HepG2 (cell line): Measurements from ENCODE around the gene LRRC42. TPM values are rescaled to one million over a fixed set of nuclear protein-coding genes. Genes with fewer than 3 reads are reported as not detected.

Experiments used
- ATAC-seq: fragments of 200-7000 bp; cut with Tn5 transposase; 3 replicates; pipeline ENCODE4 v1.9.1; 2020; ENCODE audit warnings: mild to moderate bottlenecking, moderate library complexity
- BruUV-seq: library from RNA; stranded (reverse); fragments of 400-500 nt; replicated peaks from 2 replicates; lab custom pipeline; 2021; lab: Mats Ljungman, UMichigan
- CTCF ChIA-PET: fragments of 300-600 bp; formaldehyde crosslinking; extraction: SDS; loops from one replicate; lab custom pipeline; 2021; ENCODE audit warnings: low total read pairs, inconsistent platforms, low intra/inter-chr PET ratio; lab: Yijun Ruan, JAX
- POLR2A ChIA-PET: fragments of 350-600 bp; sonication (Branson Sonifier 250); formaldehyde crosslinking; loops from one replicate; lab custom pipeline; 2020; ENCODE audit warnings: antibody characterized with exemption, inconsistent platforms; lab: Yijun Ruan, JAX
- DNase-seq: peaks from one replicate; pipeline ENCODE4 v3.0.0-alpha.2; 2015; ENCODE audit warnings: low spot score
- FAIRE-seq: peaks from 3 replicates; lab custom pipeline; 2011; peaks lifted over from hg19 to GRCh38; lab: Jason Lieb, UNC
- H2AFZ ChIP-seq: one replicate; pipeline ENCODE4 v1.6.1; 2011; ENCODE audit warnings: low read length, inconsistent platforms
- H3K27ac ChIP-seq: fragments of 300-600 bp; 3 replicates; pipeline ENCODE4 v1.8.0; 2011; ENCODE audit warnings: mixed run types, mild to moderate bottlenecking, mixed read lengths, low read length, inconsistent platforms; ENCODE audit not compliant: insufficient read depth; ENCODE audit errors: extremely low read length
- H3K27me3 ChIP-seq, 2 experiments: fragments of 200-600 bp in 1 of 2; 2 replicates in 1 of 2; 3 replicates in 1 of 2; pipeline versions ENCODE4 v1.6.0 to v1.8.0; 2011; ENCODE audit warnings: low read length in 2 of 2, mild to moderate bottlenecking in 2 of 2, moderate library complexity in 2 of 2, inconsistent platforms in 1 of 2; ENCODE audit not compliant: insufficient read depth in 2 of 2, control insufficient read depth in 1 of 2
- H3K36me3 ChIP-seq, 2 experiments: fragments of 200-600 bp in 1 of 2; replicated peaks in 1 of 2; 2 replicates in 1 of 2; 3 replicates in 1 of 2; pipeline versions ENCODE4 v1.5.1 to v1.8.0; 2011; ENCODE audit warnings: low read length in 2 of 2, inconsistent platforms in 1 of 2; ENCODE audit not compliant: insufficient read depth in 2 of 2, control insufficient read depth in 1 of 2
- H3K4me1 ChIP-seq: 2 replicates; pipeline ENCODE4 v1.5.1; 2012; ENCODE audit warnings: low read length, inconsistent platforms; ENCODE audit not compliant: insufficient read depth
- H3K4me2 ChIP-seq: 2 replicates; pipeline ENCODE4 v1.6.0; 2011; ENCODE audit warnings: low read depth, low read length, inconsistent platforms
- H3K4me3 ChIP-seq, 3 experiments: fragments of 200-600 bp in 1 of 3; sonication (generic), shearing (Covaris generic) in 1 of 3; replicated peaks in 1 of 3; 2 replicates each; pipeline ENCODE4 v1.5.1; 2011 to 2016; ENCODE audit warnings: low read length in 3 of 3, inconsistent platforms in 2 of 3, low read depth in 2 of 3, mild to moderate bottlenecking in 2 of 3, control low read depth in 1 of 3, mixed read lengths in 1 of 3; ENCODE audit not compliant: insufficient read depth in 1 of 3
- H3K79me2 ChIP-seq: one replicate; pipeline ENCODE4 v1.6.1; 2011; ENCODE audit warnings: low read length, inconsistent platforms; ENCODE audit not compliant: insufficient read depth
- H3K9ac ChIP-seq: 2 replicates; pipeline ENCODE4 v1.6.0; 2011; ENCODE audit warnings: mild to moderate bottlenecking, low read depth, low read length, inconsistent platforms; ENCODE audit not compliant: insufficient read depth
- H3K9me3 ChIP-seq: 2 replicates; pipeline ENCODE4 v1.5.1; 2012; ENCODE audit warnings: mild to moderate bottlenecking, low read length
- H4K20me1 ChIP-seq: 2 replicates; pipeline ENCODE4 v1.6.0; 2011; ENCODE audit warnings: inconsistent platforms, mild to moderate bottlenecking, low read length, moderate library complexity; ENCODE audit not compliant: insufficient read depth
- ATAD3A ChIP-seq: sonication (generic); formaldehyde crosslinking; IDR thresholded peaks from 2 replicates; pipeline ENCODE4 v1.4.0; 2020; ENCODE audit warnings: missing genetic modification reagents
- CBX1 ChIP-seq: IDR thresholded peaks from one replicate; pipeline ENCODE4 v1.6.1; 2016; ENCODE audit warnings: antibody characterized with exemption, low read depth
- GLI4 ChIP-seq: sonication (generic); formaldehyde crosslinking; IDR thresholded peaks from 2 replicates; pipeline ENCODE4 v1.5.1; 2020; ENCODE audit warnings: missing genetic modification reagents, mild to moderate bottlenecking, moderate library complexity, borderline replicate concordance
- ISL2 ChIP-seq: sonication (generic); formaldehyde crosslinking; IDR thresholded peaks from 2 replicates; pipeline ENCODE4 v1.5.0; 2020; ENCODE audit warnings: missing genetic modification reagents
- MXD4 ChIP-seq: IDR thresholded peaks from 2 replicates; pipeline ENCODE4 v1.6.1; 2016; ENCODE audit warnings: mild to moderate bottlenecking, missing biosample characterization, missing genetic modification reagents
- RFXANK ChIP-seq: IDR thresholded peaks from 2 replicates; pipeline ENCODE4 v1.6.1; 2016
- SAFB2 ChIP-seq: sonication (generic); formaldehyde crosslinking; IDR thresholded peaks from 2 replicates; pipeline ENCODE4 v1.5.1; 2020; ENCODE audit warnings: missing genetic modification reagents, low read depth, mild to moderate bottlenecking, borderline replicate concordance
- ZMYM3 ChIP-seq: sonication (generic); formaldehyde crosslinking; IDR thresholded peaks from 2 replicates; pipeline ENCODE4 v1.5.1; 2020; ENCODE audit warnings: mild to moderate bottlenecking, missing genetic modification reagents
- ZNF10 ChIP-seq: sonication (generic); formaldehyde crosslinking; IDR thresholded peaks from 2 replicates; pipeline ENCODE4 v1.4.0; 2020; ENCODE audit warnings: mild to moderate bottlenecking, low read depth, missing genetic modification reagents, borderline replicate concordance
- ZNF260 ChIP-seq: sonication (generic); formaldehyde crosslinking; IDR thresholded peaks from 2 replicates; pipeline ENCODE4 v1.4.0; 2020; ENCODE audit warnings: missing genetic modification reagents, low read depth, mild to moderate bottlenecking, borderline replicate concordance
- ZNF776 ChIP-seq: sonication (generic); formaldehyde crosslinking; IDR thresholded peaks from 2 replicates; pipeline ENCODE4 v1.4.0; 2020; ENCODE audit warnings: mild to moderate bottlenecking, missing genetic modification reagents
- ZZZ3 ChIP-seq: sonication (generic); formaldehyde crosslinking; IDR thresholded peaks from 2 replicates; pipeline ENCODE4 v1.4.0; 2020; ENCODE audit warnings: missing genetic modification reagents, mild to moderate bottlenecking, borderline replicate concordance
- WGBS: methylation state at CpG from one replicate; pipeline ENCODE4 v1.1.6; 2017; ENCODE audit warnings: low lambda C conversion rate; 5-methylcytosine and 5-hydroxymethylcytosine counted together
- in situ Hi-C: cut with HindIII; loops from 2 replicates; pipeline ENCODE4 v1.10.0; 2017; ENCODE audit warnings: low pct_unique_long_range_greater_than_20kb; ENCODE audit not compliant: extremely low pct_ligation_motif_present
- intact Hi-C: fragments of 100-400 bp; cut with micrococcal nuclease; formaldehyde crosslinking; loops from one replicate; pipeline ENCODE4 v1.10.0; 2022; ENCODE audit not compliant: unreplicated experiment
- polyA plus RNA-seq, 8 experiments: library from polyadenylated mRNA; depleted of rRNA in 3 of 8; stranded (reverse) in 7 of 8; unstranded in 1 of 8; fragments of >200 nt; fragmentation: Illumina TruSeq in 4 of 8; extraction: Trizol in 4 of 8; gene quantifications; 2 replicates each; pipeline versions ENCODE4 v1.2.1 to v1.2.3, GENCODE V29; 2011 to 2016; ENCODE audit warnings: low read depth in 4 of 8, missing spikeins in 1 of 8, mixed read lengths in 1 of 8; ENCODE audit not compliant: insufficient read depth in 1 of 8
- total RNA-seq, 5 experiments: library from RNA; depleted of rRNA; stranded (reverse); fragments of >200 nt; fragmentation: Illumina TruSeq; extraction: Trizol; gene quantifications; 2 replicates each; pipeline ENCODE4 v1.2.3, GENCODE V29; 2016; ENCODE audit warnings: low read depth in 1 of 5
- TF ChIP-seq, protein P1 (sequence below): sonication (generic); formaldehyde crosslinking; IDR thresholded peaks from 2 replicates; pipeline ENCODE4 v1.8.0; 2022; ENCODE audit warnings: mild to moderate bottlenecking, missing genetic modification reagents; ENCODE audit not compliant: insufficient replicate concordance
- TF ChIP-seq, protein P2 (sequence below): sonication (generic); formaldehyde crosslinking; IDR thresholded peaks from 2 replicates; pipeline ENCODE4 v1.4.0; 2020; ENCODE audit warnings: missing genetic modification reagents, borderline replicate concordance
- TF ChIP-seq, protein P3 (sequence below): sonication (generic); formaldehyde crosslinking; IDR thresholded peaks from 2 replicates; pipeline ENCODE4 v1.8.0; 2022; ENCODE audit warnings: low read depth, missing genetic modification reagents
- TF ChIP-seq, protein P4 (sequence below): sonication (generic); formaldehyde crosslinking; IDR thresholded peaks from 2 replicates; pipeline ENCODE4 v1.5.0; 2020; ENCODE audit warnings: missing genetic modification reagents, mild to moderate bottlenecking, borderline replicate concordance

The LRRC42 gene
- total and polyA plus RNA-seq, 2 of the 13 experiments (the other 11 are each of a cell fraction or from before 2014, with no cell fraction given): 30.6 to 43.6 TPM

DNA sequence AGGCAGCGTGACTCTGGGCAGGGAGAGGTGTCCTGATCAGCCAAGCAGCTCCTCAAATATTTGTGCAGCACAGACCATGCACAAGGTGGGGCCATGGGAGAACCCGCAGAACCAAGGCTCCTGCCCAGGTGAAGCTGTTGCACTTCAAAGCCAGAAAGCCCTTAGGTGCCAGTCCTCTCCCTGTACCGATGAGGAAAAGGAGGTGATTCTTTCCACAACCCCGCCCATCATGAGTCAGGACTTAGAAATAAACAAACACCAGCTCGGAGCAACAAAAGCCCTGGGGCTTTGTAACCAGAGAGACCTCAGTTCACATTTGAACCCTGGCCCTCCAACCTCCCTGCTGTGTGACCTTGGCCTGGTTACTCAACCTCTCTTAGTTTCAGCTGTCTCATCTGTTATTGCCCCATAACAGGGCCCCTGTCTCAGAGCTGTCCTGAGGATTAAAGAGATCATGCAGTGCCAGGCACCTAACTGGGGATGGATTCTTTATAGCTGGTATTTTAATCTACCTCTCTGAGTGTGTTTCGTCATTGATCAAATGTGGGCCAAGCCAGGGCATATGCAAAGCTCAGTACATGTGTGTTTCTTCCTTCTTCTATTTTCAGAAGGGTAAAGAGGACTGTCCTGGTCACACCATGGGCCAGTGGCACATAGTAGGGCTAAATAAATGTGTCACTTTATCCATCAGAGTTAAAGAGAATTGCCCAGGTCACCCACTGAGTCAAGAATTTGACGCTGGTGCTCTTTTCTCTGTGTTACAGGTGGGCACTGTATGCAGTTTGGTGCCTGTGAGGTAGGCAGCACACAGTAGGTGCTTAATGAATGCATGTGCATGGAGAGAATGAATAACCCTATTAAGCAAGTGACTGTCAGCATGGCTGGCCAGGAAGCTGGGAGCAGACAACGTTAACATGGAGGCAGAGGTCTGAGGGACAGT lies 70.5 kb downstream of the LRRC42 start:
- Histone ChIP-seq H3K27me3 (no peaks in the 10 kb centered on the region), H2AFZ (peak overlapping the region; percentile 11), H3K27ac (peak overlapping the region; percentile 74), H3K4me3 (peak overlapping the region; percentile 49 to 69 (median 51); a peak in 5 of 6 replicates), H4K20me1 (no peaks in the 10 kb centered on the region), H3K4me1 (peaks cover 86% of the 10 kb centered on the region), H3K4me2 (peak overlapping the region; percentile 90), H3K9ac (peak overlapping the region; percentile 44), H3K36me3 (no peaks in the 10 kb centered on the region), H3K79me2 (no peaks in the 10 kb centered on the region), H3K9me3 (no peaks in the 10 kb centered on the region)
- ATAC-seq (peak; percentile 67), FAIRE-seq (peak; percentile 97), DNase-seq (peak; percentile 96)
- in situ Hi-C loops: no loop called here
- POLR2A ChIA-PET: interaction anchor here (1.3 to 3.3 kb wide), 7 partner anchors 12 to 65 kb away, joined by 4 to 42 read pairs (median 7); partner anchors contain the start of genes TCEANC2 and TMEM59
- CTCF ChIA-PET: no interaction called here
- no TSS peak for BruUV-seq
- intact Hi-C loops: loop anchor here (1.0 kb wide), 1 partner anchor 37 kb away; the partner anchor contains the start of genes TCEANC2 and TMEM59
- WGBS: 27% methylated on average over 5 of the region's 8 CpGs
- TF ChIP-seq ATAD3A (CRISPR knock-in tag): no peak
- TF ChIP-seq GLI4: no peak
- TF ChIP-seq, protein P1, sequence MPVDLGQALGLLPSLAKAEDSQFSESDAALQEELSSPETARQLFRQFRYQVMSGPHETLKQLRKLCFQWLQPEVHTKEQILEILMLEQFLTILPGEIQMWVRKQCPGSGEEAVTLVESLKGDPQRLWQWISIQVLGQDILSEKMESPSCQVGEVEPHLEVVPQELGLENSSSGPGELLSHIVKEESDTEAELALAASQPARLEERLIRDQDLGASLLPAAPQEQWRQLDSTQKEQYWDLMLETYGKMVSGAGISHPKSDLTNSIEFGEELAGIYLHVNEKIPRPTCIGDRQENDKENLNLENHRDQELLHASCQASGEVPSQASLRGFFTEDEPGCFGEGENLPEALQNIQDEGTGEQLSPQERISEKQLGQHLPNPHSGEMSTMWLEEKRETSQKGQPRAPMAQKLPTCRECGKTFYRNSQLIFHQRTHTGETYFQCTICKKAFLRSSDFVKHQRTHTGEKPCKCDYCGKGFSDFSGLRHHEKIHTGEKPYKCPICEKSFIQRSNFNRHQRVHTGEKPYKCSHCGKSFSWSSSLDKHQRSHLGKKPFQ (CRISPR knock-in tag): no peak
- no peak for TF ChIP-seq ZZZ3 (CRISPR knock-in tag)
- TF ChIP-seq, protein P2, sequence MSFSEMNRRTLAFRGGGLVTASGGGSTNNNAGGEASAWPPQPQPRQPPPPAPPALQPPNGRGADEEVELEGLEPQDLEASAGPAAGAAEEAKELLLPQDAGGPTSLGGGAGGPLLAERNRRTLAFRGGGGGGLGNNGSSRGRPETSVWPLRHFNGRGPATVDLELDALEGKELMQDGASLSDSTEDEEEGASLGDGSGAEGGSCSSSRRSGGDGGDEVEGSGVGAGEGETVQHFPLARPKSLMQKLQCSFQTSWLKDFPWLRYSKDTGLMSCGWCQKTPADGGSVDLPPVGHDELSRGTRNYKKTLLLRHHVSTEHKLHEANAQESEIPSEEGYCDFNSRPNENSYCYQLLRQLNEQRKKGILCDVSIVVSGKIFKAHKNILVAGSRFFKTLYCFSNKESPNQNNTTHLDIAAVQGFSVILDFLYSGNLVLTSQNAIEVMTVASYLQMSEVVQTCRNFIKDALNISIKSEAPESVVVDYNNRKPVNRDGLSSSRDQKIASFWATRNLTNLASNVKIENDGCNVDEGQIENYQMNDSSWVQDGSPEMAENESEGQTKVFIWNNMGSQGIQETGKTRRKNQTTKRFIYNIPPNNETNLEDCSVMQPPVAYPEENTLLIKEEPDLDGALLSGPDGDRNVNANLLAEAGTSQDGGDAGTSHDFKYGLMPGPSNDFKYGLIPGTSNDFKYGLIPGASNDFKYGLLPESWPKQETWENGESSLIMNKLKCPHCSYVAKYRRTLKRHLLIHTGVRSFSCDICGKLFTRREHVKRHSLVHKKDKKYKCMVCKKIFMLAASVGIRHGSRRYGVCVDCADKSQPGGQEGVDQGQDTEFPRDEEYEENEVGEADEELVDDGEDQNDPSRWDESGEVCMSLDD (CRISPR knock-in tag): no peak
- TF ChIP-seq ZNF776 (CRISPR knock-in tag): 0 out of 2 replicates have a peak, but pooled peaks have one; percentile 25
- TF ChIP-seq, protein P3, sequence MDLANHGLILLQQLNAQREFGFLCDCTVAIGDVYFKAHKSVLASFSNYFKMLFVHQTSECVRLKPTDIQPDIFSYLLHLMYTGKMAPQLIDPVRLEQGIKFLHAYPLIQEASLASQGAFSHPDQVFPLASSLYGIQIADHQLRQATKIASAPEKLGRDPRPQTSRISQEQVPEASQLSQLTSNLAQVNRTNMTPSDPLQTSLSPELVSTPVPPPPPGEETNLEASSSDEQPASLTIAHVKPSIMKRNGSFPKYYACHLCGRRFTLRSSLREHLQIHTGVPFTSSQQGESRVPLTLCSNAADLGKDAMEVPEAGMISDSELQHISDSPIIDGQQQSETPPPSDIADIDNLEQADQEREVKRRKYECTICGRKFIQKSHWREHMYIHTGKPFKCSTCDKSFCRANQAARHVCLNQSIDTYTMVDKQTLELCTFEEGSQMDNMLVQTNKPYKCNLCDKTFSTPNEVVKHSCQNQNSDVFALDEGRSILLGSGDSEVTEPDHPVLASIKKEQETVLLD (CRISPR knock-in tag): no peak
- TF ChIP-seq, protein P4, sequence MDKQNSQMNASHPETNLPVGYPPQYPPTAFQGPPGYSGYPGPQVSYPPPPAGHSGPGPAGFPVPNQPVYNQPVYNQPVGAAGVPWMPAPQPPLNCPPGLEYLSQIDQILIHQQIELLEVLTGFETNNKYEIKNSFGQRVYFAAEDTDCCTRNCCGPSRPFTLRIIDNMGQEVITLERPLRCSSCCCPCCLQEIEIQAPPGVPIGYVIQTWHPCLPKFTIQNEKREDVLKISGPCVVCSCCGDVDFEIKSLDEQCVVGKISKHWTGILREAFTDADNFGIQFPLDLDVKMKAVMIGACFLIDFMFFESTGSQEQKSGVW (CRISPR knock-in tag): no peak
- TF ChIP-seq RFXANK: 0 out of 2 replicates have a peak, but pooled peaks have one; percentile 15
- TF ChIP-seq ZMYM3 (CRISPR knock-in tag): peak; percentile 99
- no peak for TF ChIP-seq SAFB2 (CRISPR knock-in tag)
- TF ChIP-seq ZNF260: no peak
- no peak for TF ChIP-seq ZNF10
- TF ChIP-seq CBX1: no peak
- peak; percentile 61; the same call in 1 of the 2 replicates for TF ChIP-seq ISL2
- no peak for TF ChIP-seq MXD4 (CRISPR knock-in tag)
